Gastrocnemius medialis (tissue), 4 donors: ENCODE measurements around the gene KLHL29. TPM values are rescaled to one million over a fixed set of nuclear protein-coding genes. Genes with fewer than 3 reads are reported as not detected.

Experiments used
- ATAC-seq, 2 donors: fragments of 150-250 bp; one replicate each; pipeline ENCODE4 v1.9.1; 2016
- DNase-seq, 2 donors: peaks; one replicate each; pipeline ENCODE4 v3.0.0-alpha.2; 2019
- H3K27ac ChIP-seq, 4 donors: fragments of 200-600 bp; sonication (generic); 1 replicate in 1 of 4; 2 replicates in 3 of 4; pipeline ENCODE4 v1.5.1; 2016 to 2018; ENCODE audit warnings: mild to moderate bottlenecking in 2 of 4, moderate library complexity in 1 of 4
- H3K27me3 ChIP-seq, 3 donors: fragments of 200-600 bp; sonication (generic) in 2 of 3; 1 replicate in 1 of 3; 2 replicates in 2 of 3; pipeline versions ENCODE4 v1.5.1 to v1.6.0; 2016 to 2019; ENCODE audit warnings: mild to moderate bottlenecking in 1 of 3, moderate library complexity in 1 of 3
- H3K36me3 ChIP-seq, 2 donors: fragments of 200-600 bp; sonication (generic) in 1 of 2; one replicate each; pipeline ENCODE4 v1.5.1; 2017 to 2018
- H3K4me1 ChIP-seq, 2 donors: fragments of 200-600 bp; sonication (generic) in 1 of 2; one replicate each; pipeline ENCODE4 v1.5.1; 2016 to 2017; ENCODE audit warnings: mild to moderate bottlenecking in 2 of 2
- H3K4me3 ChIP-seq, 4 donors: fragments of 200-600 bp; sonication (generic) in 3 of 4; 1 replicate in 1 of 4; 2 replicates in 3 of 4; pipeline ENCODE4 v1.5.1; 2016 to 2019; ENCODE audit warnings: mild to moderate bottlenecking in 2 of 4
- H3K9me3 ChIP-seq, 3 donors: fragments of 200-600 bp; sonication (generic) in 2 of 3; 1 replicate in 1 of 3; 2 replicates in 2 of 3; pipeline ENCODE4 v1.5.1; 2016 to 2019
- CTCF ChIP-seq, 5 experiments: fragments of 450-650 bp in 3 of 5; fragments of 200-600 bp in 2 of 5; sonication (generic) in 2 of 5; IDR thresholded peaks in 4 of 5; conservative IDR thresholded peaks in 1 of 5; 1 replicate in 4 of 5; 2 replicates in 1 of 5; pipeline ENCODE4 v1.5.1; 2016 to 2019; ENCODE audit warnings: antibody characterized with exemption in 5 of 5, mild to moderate bottlenecking in 3 of 5, moderate library complexity in 3 of 5
- POLR2A ChIP-seq, 2 donors: fragments of 450-650 bp; IDR thresholded peaks; one replicate each; pipeline ENCODE4 v1.6.1; 2017; ENCODE audit warnings: antibody characterized with exemption in 2 of 2, mild to moderate bottlenecking in 2 of 2, moderate library complexity in 2 of 2
- in situ Hi-C, 4 donors: fragments of 200-750 bp; cut with MboI; loops; one replicate each; pipeline versions ENCODE4 v1.15.0 to v1.8.0; 2017; ENCODE audit warnings: low sequenced_read_pairs in 4 of 4
- intact Hi-C: fragments of 100-400 bp; cut with DNase I; formaldehyde crosslinking; loops from one replicate; pipeline ENCODE4 v1.15.1; 2023; ENCODE audit warnings: low total_unique reads
- total RNA-seq, 4 donors: library from RNA; depleted of rRNA; stranded (reverse); fragments of >200 nt; gene quantifications; one replicate each; pipeline versions ENCODE4 v1.1.0 to v1.2.3, GENCODE V29; 2016

The KLHL29 gene
- total RNA-seq, 4 donors from 2014 or later, result 4.3 to 24.9 (median 8.7) TPM

DNA sequence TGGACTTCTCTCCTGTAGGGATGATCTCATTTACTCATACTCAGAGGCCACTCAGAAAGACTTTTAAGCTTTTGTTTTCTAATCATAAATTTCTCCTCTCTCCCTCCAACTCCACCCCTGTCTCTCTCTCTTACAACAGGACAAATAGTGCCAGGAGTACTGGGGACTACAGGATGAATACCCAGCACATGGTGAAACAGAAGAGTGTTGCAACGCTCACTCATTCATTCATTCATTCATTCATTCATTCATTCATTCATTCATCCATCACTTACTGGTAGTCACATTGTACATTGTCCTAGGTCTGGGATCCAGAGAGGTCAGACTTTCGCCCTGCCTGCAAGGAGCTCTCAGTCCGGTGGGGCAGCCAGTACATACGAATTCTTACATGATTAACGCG, 97.6 kb downstream of the KLHL29 start:
- TF ChIP-seq CTCF (IDR thresholded peaks at IDR 0.05 in 4 of 5, conservative IDR thresholded peaks at IDR 0.05 in 1 of 5), result no peak
- TF ChIP-seq POLR2A (IDR thresholded peaks at IDR 0.05), result no peak
- H3K27ac ChIP-seq, result no peak overlapping the region
- intact Hi-C loops (no loop called here), in situ Hi-C loops (no loop called here)
- ATAC-seq, result no peak
- H3K4me1 ChIP-seq, result peaks cover 0 to 4% of the 10 kb centered on the region in 2 donors
- no peaks in the 10 kb centered on the region for H3K27me3 ChIP-seq
- H3K4me3 ChIP-seq, result no peak overlapping the region
- no peaks in the 10 kb centered on the region for H3K36me3 ChIP-seq
- no peaks in the 10 kb centered on the region for H3K9me3 ChIP-seq
- no peak for DNase-seq

- intact Hi-C loops, result no loop called here
- in situ Hi-C loops, result no loop called here
- Histone ChIP-seq H3K36me3 (no peaks in the 10 kb centered on the region), H3K4me3 (no peak overlapping the region), H3K27me3 (no peaks in the 10 kb centered on the region), H3K27ac (no peak overlapping the region), H3K4me1 (peaks cover 0 to 4% of the 10 kb centered on the region in 2 donors), H3K9me3 (no peaks in the 10 kb centered on the region)
- ATAC-seq (no peak), DNase-seq (no peak)
- TF ChIP-seq CTCF (IDR thresholded peaks at IDR 0.05 in 4 of 5, conservative IDR thresholded peaks at IDR 0.05 in 1 of 5), result no peak
Measured at GRCh38 chr2:23483791-23484190, 98.8 kb downstream of the KLHL29 start.

GRCh38 chr2:23484275-23484674, 99.3 kb downstream of the KLHL29 start:
- DNase-seq (no peak), ATAC-seq (no peak)
- in situ Hi-C loops (no loop called here), intact Hi-C loops (no loop called here)
- no peak for TF ChIP-seq CTCF (IDR thresholded peaks at IDR 0.05 in 4 of 5, conservative IDR thresholded peaks at IDR 0.05 in 1 of 5)
- no peak for TF ChIP-seq POLR2A (IDR thresholded peaks at IDR 0.05)
- Histone ChIP-seq H3K9me3 (no peaks in the 10 kb centered on the region), H3K27me3 (no peaks in the 10 kb centered on the region), H3K4me1 (peaks cover 0 to 4% of the 10 kb centered on the region in 2 donors), H3K36me3 (no peaks in the 10 kb centered on the region), H3K4me3 (no peak overlapping the region), H3K27ac (no peak overlapping the region)

- Histone ChIP-seq H3K36me3 (no peaks in the 10 kb centered on the region), H3K9me3 (no peaks in the 10 kb centered on the region), H3K4me1 (peaks cover 0 to 4% of the 10 kb centered on the region in 2 donors), H3K27ac (no peak overlapping the region), H3K27me3 (no peaks in the 10 kb centered on the region), H3K4me3 (no peak overlapping the region)
- intact Hi-C loops (no loop called here), in situ Hi-C loops (no loop called here)
- TF ChIP-seq CTCF (IDR thresholded peaks at IDR 0.05 in 4 of 5, conservative IDR thresholded peaks at IDR 0.05 in 1 of 5) (no peak), POLR2A (IDR thresholded peaks at IDR 0.05) (no peak)
- ATAC-seq (no peak), DNase-seq (no peak)
Measured at GRCh38 chr2:23484767-23485166, 99.8 kb downstream of the KLHL29 start.

DNA sequence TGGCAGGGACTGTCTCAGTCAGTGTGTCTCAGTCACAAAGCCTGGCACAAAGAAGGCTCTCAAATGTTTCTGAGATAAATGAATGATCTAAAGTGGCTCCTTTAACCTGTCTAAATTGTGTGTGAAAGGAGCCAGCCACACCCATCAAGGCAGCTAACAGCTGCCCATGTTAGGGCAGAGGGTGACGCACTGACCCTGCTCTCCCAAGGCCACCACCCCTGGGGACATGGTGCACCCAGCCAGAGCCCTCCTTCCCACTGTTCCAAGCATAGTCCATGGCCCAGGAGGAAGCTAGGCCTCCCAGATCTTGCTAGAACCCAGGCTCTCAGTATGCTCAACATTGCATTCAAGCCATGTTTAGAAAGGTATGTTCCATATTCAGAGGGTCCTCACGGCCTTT, 100.3 kb downstream of the KLHL29 start:
- H3K27ac ChIP-seq, result no peak overlapping the region
- no peak overlapping the region for H3K4me3 ChIP-seq
- DNase-seq (no peak), ATAC-seq (no peak)
- TF ChIP-seq POLR2A (IDR thresholded peaks at IDR 0.05) (no peak), CTCF (IDR thresholded peaks at IDR 0.05 in 4 of 5, conservative IDR thresholded peaks at IDR 0.05 in 1 of 5) (no peak)
- peaks cover 0 to 4% of the 10 kb centered on the region in 2 donors for H3K4me1 ChIP-seq
- H3K9me3 ChIP-seq, result no peaks in the 10 kb centered on the region
- H3K27me3 ChIP-seq, result no peaks in the 10 kb centered on the region
- H3K36me3 ChIP-seq, result no peaks in the 10 kb centered on the region
- in situ Hi-C loops, result no loop called here
- intact Hi-C loops, result no loop called here
